CD4-positive, CD25-positive, alpha-beta regulatory T cell (primary cell): Measurements from ENCODE around the gene POLD4. TPM values are rescaled to one million over a fixed set of nuclear protein-coding genes. Genes with fewer than 3 reads are reported as not detected.

Experiments
- ATAC-seq, 2 donors: fragments of 150-1000 bp; cut with Tn5 transposase; one replicate each; pipeline ENCODE4 v1.10.0; 2021; ENCODE audit warnings: low read depth in 2 of 2, moderate number of reproducible peaks in 2 of 2, moderate library complexity in 1 of 2
- DNase-seq, 3 donors: peaks; one replicate each; pipeline versions ENCODE4 v3.0.0 to v3.0.0-alpha.2; 2012 to 2022; ENCODE audit warnings: mixed read lengths in 1 of 3
- H3K27ac ChIP-seq: one replicate; pipeline ENCODE4 v1.7.0; 2013; ENCODE audit warnings: mild to moderate bottlenecking, low read length; ENCODE audit not compliant: insufficient read depth, poor library complexity, severe bottlenecking
- H3K27me3 ChIP-seq: one replicate; pipeline ENCODE4 v1.7.0; 2013; ENCODE audit warnings: low read length; ENCODE audit not compliant: control insufficient read depth, insufficient read depth
- H3K36me3 ChIP-seq: one replicate; pipeline ENCODE4 v1.7.0; 2013; ENCODE audit warnings: mild to moderate bottlenecking, low read length, moderate library complexity; ENCODE audit not compliant: control insufficient read depth, insufficient read depth
- H3K4me1 ChIP-seq: 2 replicates; pipeline ENCODE4 v1.7.0; 2013; ENCODE audit warnings: mild to moderate bottlenecking, low read length; ENCODE audit not compliant: insufficient read depth, control insufficient read depth, poor library complexity, severe bottlenecking
- H3K4me3 ChIP-seq: one replicate; pipeline ENCODE4 v1.7.0; 2013; ENCODE audit warnings: low read depth, mild to moderate bottlenecking, low read length, moderate library complexity
- H3K9me3 ChIP-seq, 2 experiments: 1 replicate in 1 of 2; 2 replicates in 1 of 2; pipeline ENCODE4 v1.7.0; 2013; ENCODE audit warnings: low read length in 2 of 2, mild to moderate bottlenecking in 1 of 2, moderate library complexity in 1 of 2; ENCODE audit not compliant: control insufficient read depth in 2 of 2
- H3K27ac Mint-ChIP-seq, 3 donors: one replicate each; pipeline ENCODE4 v1.8.0; 2020 to 2022; ENCODE audit warnings: mild to moderate bottlenecking in 3 of 3, mixed read lengths in 3 of 3, moderate library complexity in 2 of 3
- H3K27me3 Mint-ChIP-seq: one replicate; pipeline ENCODE4 v1.8.0; 2022; ENCODE audit warnings: mild to moderate bottlenecking, mixed read lengths
- H3K36me3 Mint-ChIP-seq: one replicate; pipeline ENCODE4 v1.8.0; 2020; ENCODE audit warnings: mixed read lengths
- H3K4me1 Mint-ChIP-seq, 4 donors: one replicate each; pipeline ENCODE4 v1.8.0; 2020 to 2022; ENCODE audit warnings: mixed read lengths in 4 of 4, mild to moderate bottlenecking in 1 of 4
- H3K4me3 Mint-ChIP-seq, 4 donors: one replicate each; pipeline ENCODE4 v1.8.0; 2020 to 2022; ENCODE audit warnings: mild to moderate bottlenecking in 4 of 4, mixed read lengths in 4 of 4, moderate library complexity in 3 of 4
- H3K9me3 Mint-ChIP-seq, 7 donors: one replicate each; pipeline ENCODE4 v1.8.0; 2020 to 2022; ENCODE audit warnings: mixed read lengths in 7 of 7, mild to moderate bottlenecking in 3 of 7, moderate library complexity in 2 of 7
- polyA plus RNA-seq, 4 donors: library from polyadenylated mRNA; unstranded; fragments of 300-500 nt; fragmentation: Illumina TruSeq; gene quantifications; one replicate each; pipeline ENCODE4 v1.2.3, GENCODE V29; 2021
- total RNA-seq: library from RNA; stranded (reverse); gene quantifications from one replicate; pipeline ENCODE4 v1.2.3, GENCODE V29; 2022

Gene POLD4
- total and polyA plus RNA-seq, 5 donors from 2014 or later: 60.6 to 127 (median 117) TPM

DNA sequence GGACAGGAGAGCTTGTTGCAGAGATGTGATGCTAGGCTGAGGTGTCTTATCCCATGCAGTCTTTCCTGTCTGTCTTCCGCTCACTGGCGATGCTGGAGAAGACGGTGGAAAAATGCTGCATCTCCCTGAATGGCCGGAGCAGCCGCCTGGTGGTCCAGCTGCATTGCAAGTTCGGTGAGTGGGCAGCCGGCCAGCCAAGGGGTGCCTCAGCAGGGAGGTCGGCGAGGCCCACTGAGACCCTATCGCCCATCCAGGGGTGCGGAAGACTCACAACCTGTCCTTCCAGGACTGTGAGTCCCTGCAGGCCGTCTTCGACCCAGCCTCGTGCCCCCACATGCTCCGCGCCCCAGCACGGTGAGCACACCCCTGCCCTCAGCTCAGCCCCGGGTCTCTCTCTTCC, 40.1 kb upstream of the POLD4 start:
- Histone ChIP-seq H3K4me1 (peaks cover 43% of the 10 kb centered on the region), H3K27ac (no peak overlapping the region), H3K9me3 (no peaks in the 10 kb centered on the region), H3K4me3 (no peak overlapping the region), H3K27me3 (no peaks in the 10 kb centered on the region), H3K36me3 (peaks cover 18% of the 10 kb centered on the region)
- ATAC-seq: no peak
- peak overlapping the region; percentile 68 to 92 (median 88) for H3K4me3 Mint-ChIP-seq
- no peaks in the 10 kb centered on the region for H3K9me3 Mint-ChIP-seq
- no peak overlapping the region for H3K27ac Mint-ChIP-seq
- DNase-seq: no peak
- H3K4me1 Mint-ChIP-seq: peaks cover 0 to 66% (median 25%) of the 10 kb centered on the region in 4 donors
- H3K27me3 Mint-ChIP-seq: no peaks in the 10 kb centered on the region
- peaks cover 3% of the 10 kb centered on the region for H3K36me3 Mint-ChIP-seq

DNA sequence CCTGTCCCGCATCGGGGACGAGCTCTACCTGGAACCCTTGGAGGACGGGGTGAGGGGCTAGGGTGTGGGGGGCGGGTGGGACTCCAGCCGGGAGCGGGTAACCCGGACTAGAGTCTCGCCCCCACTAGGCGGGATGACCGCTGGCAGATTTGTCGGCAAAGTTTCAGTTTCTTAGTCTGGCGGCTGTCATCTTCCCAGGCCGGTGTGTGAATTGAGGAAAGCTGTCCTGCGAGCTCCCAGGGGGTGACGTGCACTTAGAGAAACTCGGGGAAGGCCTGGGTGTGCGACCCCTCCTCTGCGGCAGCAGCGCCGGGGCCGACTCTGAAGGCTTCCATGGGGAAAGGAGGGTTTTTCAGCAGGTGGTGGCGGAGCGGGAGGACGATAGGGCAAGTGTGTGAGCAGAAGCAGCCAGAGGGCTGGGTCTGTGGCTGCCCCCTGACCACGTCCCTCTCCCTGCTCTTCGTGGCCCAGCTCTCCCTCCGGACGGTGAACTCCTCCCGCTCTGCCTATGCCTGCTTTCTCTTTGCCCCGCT, 38.9 kb upstream of the POLD4 start:
- Mint-ChIP-seq H3K27me3 (no peaks in the 10 kb centered on the region), H3K9me3 (no peaks in the 10 kb centered on the region), H3K27ac (peak overlapping the region in 2 of 3 donors; percentile 73 to 82), H3K4me3 (peak overlapping the region; percentile 68 to 92 (median 89)), H3K36me3 (peaks cover 3% of the 10 kb centered on the region), H3K4me1 (peaks cover 0 to 56% (median 19%) of the 10 kb centered on the region in 4 donors)
- H3K27me3 ChIP-seq: no peaks in the 10 kb centered on the region
- ATAC-seq: no peak
- peaks cover 31% of the 10 kb centered on the region for H3K4me1 ChIP-seq
- H3K9me3 ChIP-seq: no peaks in the 10 kb centered on the region
- peak overlapping the region; percentile 72 for H3K27ac ChIP-seq
- H3K36me3 ChIP-seq: peaks cover 6% of the 10 kb centered on the region
- peak overlapping the region; percentile 61 for H3K4me3 ChIP-seq
- no peak for DNase-seq

DNA sequence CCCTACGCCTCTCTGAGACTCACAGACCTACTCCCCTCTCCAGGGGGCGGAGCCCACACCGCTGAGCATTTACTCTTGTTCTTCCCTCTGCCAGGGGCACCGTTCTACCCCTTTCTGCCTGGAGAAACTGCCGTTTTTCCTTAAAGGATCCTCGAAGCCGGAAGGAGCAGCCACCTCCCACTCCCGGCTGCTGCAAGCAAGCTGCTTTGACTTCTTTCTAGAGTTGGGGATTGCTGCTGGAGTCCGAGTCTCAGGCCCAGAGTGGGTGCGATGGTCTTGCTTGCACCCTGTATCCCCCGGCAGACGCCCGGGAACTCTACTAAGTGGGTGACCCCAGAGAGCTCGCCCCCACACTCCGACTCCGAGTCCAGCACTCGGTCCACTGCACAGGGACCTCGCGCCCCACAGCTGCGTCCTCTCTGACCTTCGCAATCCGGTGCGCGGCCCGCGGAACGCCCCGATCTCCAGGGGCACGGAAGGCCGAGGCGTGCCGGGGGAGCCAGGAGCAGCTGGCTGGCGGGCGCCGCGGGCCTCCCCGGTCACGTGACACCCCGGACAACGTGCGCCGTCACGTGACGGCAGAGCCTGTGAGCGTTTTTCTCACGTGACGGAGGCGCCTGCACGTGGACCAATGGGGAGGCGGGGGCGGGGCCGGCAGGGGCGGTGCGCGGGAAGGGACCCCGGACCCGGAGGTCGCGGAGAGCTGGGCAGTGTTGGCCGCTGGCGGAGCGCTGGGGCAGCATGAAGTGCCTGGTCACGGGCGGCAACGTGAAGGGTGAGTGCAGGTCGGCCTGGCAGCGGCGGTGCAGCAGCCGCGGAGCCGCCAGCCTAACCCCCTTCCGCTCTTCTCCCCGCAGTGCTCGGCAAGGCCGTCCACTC, 38.2 kb upstream of the POLD4 start, which contains the start of gene RAD9A:
Gene RAD9A, plus strand, starts transcription at position 683 of the 879 bp plus-strand sequence. Its CDS starts 59 bp downstream, at position 742.
- peak within 1 kb of the TSS; percentile 68 to 92 (median 89) for H3K4me3 Mint-ChIP-seq
- Histone ChIP-seq H3K27ac (peak within 1 kb of the TSS; percentile 72), H3K4me3 (peak within 1 kb of the TSS; percentile 78), H3K4me1 (peaks cover 24% of the 10 kb centered on the region), H3K27me3 (no peaks in the 10 kb centered on the region), H3K36me3 (peaks cover 6% of the 10 kb centered on the region), H3K9me3 (no peaks in the 10 kb centered on the region)
- peak within 1 kb of the TSS; percentile 26 to 83 (median 82) for H3K27ac Mint-ChIP-seq
- H3K27me3 Mint-ChIP-seq: no peaks in the 10 kb centered on the region
- peak; percentile 88 to 95 (median 93) for DNase-seq
- peaks cover 0 to 50% (median 14%) of the 10 kb centered on the region in 4 donors for H3K4me1 Mint-ChIP-seq
- ATAC-seq: peak; percentile 79 to 80
- H3K36me3 Mint-ChIP-seq: peaks cover 3% of the 10 kb centered on the region
- no peaks in the 10 kb centered on the region for H3K9me3 Mint-ChIP-seq

DNA sequence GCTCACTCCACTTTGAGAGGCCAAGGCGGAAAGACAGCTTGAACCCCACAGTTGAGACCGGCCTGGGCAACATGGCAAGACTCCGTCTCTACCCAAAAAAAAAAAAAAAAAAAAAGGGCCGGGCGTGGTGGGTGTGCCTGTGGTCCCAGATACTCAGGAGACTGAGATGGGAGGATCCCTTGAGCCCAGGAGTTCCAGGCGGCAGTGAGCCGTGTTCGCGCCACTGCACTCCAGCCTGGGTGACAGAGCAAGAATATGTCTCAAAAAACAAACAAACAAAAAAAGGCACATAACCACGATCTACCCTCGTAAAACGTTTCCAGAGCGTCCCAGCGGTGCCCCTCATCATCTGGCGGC, 37.6 kb upstream of the POLD4 start:
- Mint-ChIP-seq H3K36me3 (peaks cover 3% of the 10 kb centered on the region), H3K27me3 (no peaks in the 10 kb centered on the region), H3K9me3 (no peaks in the 10 kb centered on the region), H3K4me3 (peak overlapping the region; percentile 68 to 92 (median 89)), H3K27ac (peak overlapping the region; percentile 26 to 83 (median 82)), H3K4me1 (peaks cover 0 to 44% (median 14%) of the 10 kb centered on the region in 4 donors)
- peak overlapping the region; percentile 72 for H3K27ac ChIP-seq
- H3K4me3 ChIP-seq: peak overlapping the region; percentile 78
- H3K36me3 ChIP-seq: peaks cover 3% of the 10 kb centered on the region
- no peaks in the 10 kb centered on the region for H3K27me3 ChIP-seq
- DNase-seq (no peak), ATAC-seq (no peak)
- no peaks in the 10 kb centered on the region for H3K9me3 ChIP-seq
- peaks cover 20% of the 10 kb centered on the region for H3K4me1 ChIP-seq

DNA sequence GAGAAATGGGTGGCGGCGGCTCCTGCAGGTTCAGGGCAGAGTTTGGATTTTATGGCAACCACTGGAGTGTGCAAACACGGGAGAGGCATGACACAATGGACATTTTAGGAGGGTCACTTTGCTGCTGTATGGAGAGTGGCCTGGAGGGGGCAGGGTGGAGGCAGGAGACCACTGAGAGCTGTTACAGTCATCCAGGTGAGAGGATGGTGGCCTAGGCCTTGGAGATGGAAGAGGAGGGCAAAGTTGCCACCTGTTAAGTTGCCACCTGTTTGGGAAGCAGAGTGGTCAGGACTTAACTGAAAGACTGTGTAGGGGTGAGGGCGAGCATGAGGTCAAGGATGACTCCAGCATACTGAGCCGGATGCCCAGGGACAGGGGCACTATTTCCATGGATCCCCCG, 36.1 kb upstream of the POLD4 start:
- peaks cover 0 to 43% (median 14%) of the 10 kb centered on the region in 4 donors for H3K4me1 Mint-ChIP-seq
- peaks cover 3% of the 10 kb centered on the region for H3K36me3 Mint-ChIP-seq
- no peaks in the 10 kb centered on the region for H3K9me3 ChIP-seq

DNA sequence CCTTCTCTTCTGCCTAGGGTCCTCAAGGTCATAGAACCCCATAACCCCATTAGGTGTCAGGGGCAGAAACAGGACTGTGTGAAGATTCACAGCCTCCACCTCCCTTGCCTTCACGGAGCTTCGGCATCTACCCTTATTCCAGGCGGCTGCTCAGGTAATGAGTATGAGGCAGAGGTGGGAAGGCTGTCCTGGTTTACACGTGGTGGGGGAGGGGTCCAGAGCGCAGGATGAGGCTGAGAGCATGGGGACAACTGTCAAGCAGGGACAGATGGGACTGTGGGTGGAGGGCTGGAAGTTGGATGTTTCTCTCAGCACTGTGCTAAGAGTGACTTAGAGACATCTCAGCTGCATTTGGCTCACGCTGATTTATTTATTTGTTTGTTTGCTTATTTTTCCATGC, 34.2 kb upstream of the POLD4 start:
- Histone ChIP-seq H3K9me3 (no peaks in the 10 kb centered on the region), H3K4me3 (no peak overlapping the region), H3K27me3 (no peaks in the 10 kb centered on the region), H3K36me3 (no peaks in the 10 kb centered on the region), H3K4me1 (peaks cover 14% of the 10 kb centered on the region), H3K27ac (no peak overlapping the region)
- Mint-ChIP-seq H3K4me3 (no peak overlapping the region), H3K27me3 (peaks cover 15% of the 10 kb centered on the region), H3K36me3 (peaks cover 3% of the 10 kb centered on the region), H3K4me1 (peaks cover 0 to 32% (median 12%) of the 10 kb centered on the region in 4 donors), H3K9me3 (no peaks in the 10 kb centered on the region), H3K27ac (no peak overlapping the region)
- DNase-seq: no peak
- ATAC-seq: no peak

More for the DNA sequence above, 36.1 kb upstream of the POLD4 start:
- peaks cover 3% of the 10 kb centered on the region for H3K36me3 ChIP-seq
- no peaks in the 10 kb centered on the region for H3K27me3 ChIP-seq
- ATAC-seq (peak; percentile 38 to 47), DNase-seq (peak in 2 of 3 donors; percentile 55 to 64)
- H3K9me3 Mint-ChIP-seq: no peaks in the 10 kb centered on the region
- no peak overlapping the region for H3K4me3 ChIP-seq
- H3K4me1 ChIP-seq: peaks cover 20% of the 10 kb centered on the region
- peaks cover 8% of the 10 kb centered on the region for H3K27me3 Mint-ChIP-seq
- H3K27ac Mint-ChIP-seq: peak overlapping the region; percentile 13 to 99 (median 83)
- H3K27ac ChIP-seq: no peak overlapping the region
- peak overlapping the region; percentile 80 to 91 (median 85) for H3K4me3 Mint-ChIP-seq

DNA sequence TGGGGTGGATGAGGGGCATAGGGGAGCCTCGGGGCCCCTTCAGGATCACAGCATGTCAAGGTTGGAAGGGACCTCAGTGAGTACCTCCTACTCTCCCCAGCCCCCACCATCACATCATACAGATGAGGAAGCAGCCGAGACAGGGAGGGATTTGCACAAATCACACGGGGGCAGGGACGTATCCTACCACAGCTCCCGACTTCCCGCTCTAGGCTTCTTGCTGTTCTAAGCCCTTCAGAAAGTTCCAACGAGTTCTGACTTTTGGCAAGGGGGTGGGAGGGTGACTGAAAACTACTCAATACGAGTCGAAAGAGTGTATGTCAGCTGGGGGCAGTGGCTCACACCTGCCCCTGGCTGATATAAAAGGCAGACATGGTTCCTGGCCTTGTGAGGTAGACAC, 33.7 kb upstream of the POLD4 start:
- H3K4me1 Mint-ChIP-seq: peaks cover 0 to 31% (median 14%) of the 10 kb centered on the region in 4 donors
- H3K4me1 ChIP-seq: peaks cover 10% of the 10 kb centered on the region
- no peak overlapping the region for H3K4me3 Mint-ChIP-seq
- H3K4me3 ChIP-seq: no peak overlapping the region
- H3K36me3 Mint-ChIP-seq: peaks cover 3% of the 10 kb centered on the region
- H3K9me3 ChIP-seq: no peaks in the 10 kb centered on the region
- H3K27me3 Mint-ChIP-seq: peaks cover 18% of the 10 kb centered on the region
- ATAC-seq: no peak
- no peak overlapping the region for H3K27ac ChIP-seq
- no peaks in the 10 kb centered on the region for H3K9me3 Mint-ChIP-seq
- no peaks in the 10 kb centered on the region for H3K27me3 ChIP-seq
- H3K36me3 ChIP-seq: no peaks in the 10 kb centered on the region
- H3K27ac Mint-ChIP-seq: no peak overlapping the region
- DNase-seq: no peak
